ENCODE data around the gene SLC35A1.
A peak's percentile ranks its signal among the peaks of the same experiment; 100 is the strongest.
"Not testable (repeated sequence)": the region's sequence is repeated elsewhere in the genome, so short reads cannot be mapped to it uniquely, and the experiment has no call there.

Gene SLC35A1, protein sequence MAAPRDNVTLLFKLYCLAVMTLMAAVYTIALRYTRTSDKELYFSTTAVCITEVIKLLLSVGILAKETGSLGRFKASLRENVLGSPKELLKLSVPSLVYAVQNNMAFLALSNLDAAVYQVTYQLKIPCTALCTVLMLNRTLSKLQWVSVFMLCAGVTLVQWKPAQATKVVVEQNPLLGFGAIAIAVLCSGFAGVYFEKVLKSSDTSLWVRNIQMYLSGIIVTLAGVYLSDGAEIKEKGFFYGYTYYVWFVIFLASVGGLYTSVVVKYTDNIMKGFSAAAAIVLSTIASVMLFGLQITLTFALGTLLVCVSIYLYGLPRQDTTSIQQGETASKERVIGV

DNA sequence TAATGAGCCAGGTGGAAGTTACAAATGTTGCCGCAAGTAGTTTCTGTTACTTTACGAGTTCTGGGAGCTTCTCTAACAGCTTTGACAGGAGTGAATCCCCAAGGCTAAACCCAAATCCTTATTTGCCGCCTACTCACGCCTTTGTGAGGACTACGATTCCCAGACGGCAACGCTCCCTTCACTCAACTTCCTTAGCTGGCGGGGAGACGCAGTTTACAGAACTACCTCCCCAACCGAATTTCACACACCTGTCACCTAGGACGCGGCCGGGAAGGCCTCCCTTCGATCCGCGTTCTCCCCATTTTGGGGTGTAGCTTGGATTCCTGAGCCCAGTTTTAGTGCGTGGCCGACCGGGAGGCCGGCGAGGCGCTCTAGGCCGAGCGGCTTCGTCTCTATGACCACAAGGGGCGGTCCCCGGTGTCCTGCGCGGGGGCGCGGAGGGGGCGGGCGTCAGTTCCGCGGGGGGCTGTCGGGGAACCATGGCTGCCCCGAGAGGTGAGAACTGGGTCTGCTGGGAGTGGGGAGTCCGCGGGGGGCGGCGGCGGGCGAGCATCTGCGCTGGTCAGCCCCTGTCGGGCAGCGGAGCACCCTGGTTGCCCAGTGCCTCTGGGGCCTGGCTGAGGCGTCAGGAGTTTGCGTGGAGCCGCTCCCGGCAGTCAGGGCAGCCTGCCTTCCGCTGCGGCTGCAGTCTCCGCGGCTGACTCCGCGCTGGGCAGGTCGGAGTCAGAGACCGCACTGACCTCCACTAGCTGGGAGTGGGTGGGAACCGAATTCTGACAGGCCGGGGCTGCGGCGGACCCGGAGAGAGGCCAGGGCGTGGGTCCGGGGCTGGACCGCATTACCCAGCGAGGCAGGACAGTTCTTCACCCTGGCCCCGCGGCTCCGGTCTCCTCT lies at the start of gene SLC35A1:
Gene SLC35A1 (plus strand): TSS at position 450 of the 894 bp plus-strand sequence. CDS start 30 bp downstream, at position 480.
- DNase-seq, result peak; percentile 95

DNA sequence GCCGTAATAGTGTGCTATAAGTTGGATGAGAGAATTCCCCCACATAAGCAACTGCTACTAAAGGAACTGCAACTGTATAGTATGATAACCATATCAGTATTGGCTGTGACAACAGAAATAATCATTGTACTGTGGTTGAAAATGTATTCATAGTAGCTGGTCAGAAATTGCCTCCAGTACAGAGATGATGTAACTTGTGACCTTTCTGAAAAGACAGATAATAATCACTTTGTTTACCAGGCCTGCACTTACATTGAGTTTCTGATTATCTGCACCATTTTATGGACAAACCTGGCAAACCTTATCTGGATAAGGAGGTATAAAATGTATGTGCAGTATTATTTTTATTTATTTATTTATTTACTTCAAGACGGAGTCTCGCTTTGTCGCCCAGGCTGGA lies 46.0 kb upstream of the SLC35A1 start:
- DNase-seq, result no peak

DNA sequence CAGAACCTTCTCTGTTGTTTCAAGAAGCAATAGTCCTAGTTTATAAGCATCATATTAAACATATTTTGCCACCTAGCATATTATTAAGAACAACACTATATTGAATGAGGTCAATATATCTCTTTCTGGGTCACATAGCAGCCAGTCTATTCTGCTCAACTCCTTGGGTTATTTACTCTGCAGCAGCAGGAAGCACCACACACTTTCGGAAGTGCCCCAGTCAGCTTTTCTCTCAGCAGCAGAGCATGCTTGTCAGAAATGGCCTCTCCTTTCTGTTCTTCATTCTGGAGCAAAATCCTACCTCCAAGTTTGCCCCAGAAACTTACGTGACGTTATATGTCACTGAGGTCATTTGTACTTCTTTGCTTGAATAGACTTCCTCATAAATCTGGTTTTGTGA lies 42.3 kb upstream of the SLC35A1 start:
- DNase-seq, result peak; percentile 32

DNA sequence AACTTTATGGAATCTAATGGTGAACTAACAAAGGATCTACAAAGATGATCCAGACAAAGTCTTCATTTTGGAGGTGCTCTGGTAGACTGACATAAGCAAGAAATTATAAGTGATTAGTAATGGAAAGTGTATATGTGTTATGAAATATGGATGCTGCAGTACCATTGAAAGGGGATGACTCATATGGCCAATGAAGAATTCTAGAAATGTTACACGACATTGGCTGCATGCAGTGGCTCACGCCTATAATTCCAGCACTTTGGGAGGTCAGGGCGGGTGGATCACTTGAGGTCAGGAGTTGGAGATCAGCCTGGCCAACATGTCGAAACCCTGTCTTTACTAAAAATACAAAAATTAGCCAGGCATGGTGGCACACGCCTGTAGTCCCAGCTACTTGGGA lies 41.5 kb upstream of the SLC35A1 start:
- DNase-seq, result no peak

DNA sequence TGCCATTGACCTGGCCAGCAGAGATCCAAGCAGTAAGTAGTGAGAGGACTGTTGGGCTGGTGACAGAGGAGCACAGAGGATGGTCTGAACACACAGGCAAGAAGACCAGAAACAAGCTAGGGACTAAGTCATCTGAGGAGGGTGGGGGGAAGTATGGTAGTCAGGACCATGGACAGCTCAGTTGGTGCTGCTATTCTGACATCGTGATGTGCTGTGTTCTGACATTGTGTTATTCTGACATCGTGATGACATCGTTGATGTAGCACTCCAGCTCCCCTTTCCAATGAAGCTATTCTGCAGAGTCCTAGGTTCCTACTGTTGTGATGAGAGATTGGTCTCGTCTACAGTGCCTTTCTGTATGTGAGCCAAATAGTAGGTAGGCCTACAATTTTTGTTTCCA lies 36.3 kb upstream of the SLC35A1 start:
- DNase-seq, result no peak

DNA sequence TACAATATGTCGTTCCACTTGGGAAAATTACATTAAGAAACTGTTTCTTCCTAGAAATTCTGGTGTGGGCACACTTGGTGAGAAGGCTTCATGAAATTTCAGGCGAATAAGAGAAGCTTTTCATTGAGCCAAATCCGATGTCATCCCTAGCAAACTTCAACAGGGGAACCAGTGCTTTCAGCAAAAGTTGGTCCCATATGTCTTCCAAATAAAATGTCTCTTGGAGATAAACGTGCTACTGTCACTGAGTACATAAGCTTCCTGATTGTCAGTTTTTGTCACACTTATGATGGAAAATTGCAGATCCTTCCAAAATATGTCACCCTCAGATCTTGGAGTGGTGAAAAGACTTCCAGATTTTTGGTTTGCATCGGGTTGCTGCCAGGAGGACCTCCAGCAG lies 31.1 kb upstream of the SLC35A1 start:
- no peak for DNase-seq

DNA sequence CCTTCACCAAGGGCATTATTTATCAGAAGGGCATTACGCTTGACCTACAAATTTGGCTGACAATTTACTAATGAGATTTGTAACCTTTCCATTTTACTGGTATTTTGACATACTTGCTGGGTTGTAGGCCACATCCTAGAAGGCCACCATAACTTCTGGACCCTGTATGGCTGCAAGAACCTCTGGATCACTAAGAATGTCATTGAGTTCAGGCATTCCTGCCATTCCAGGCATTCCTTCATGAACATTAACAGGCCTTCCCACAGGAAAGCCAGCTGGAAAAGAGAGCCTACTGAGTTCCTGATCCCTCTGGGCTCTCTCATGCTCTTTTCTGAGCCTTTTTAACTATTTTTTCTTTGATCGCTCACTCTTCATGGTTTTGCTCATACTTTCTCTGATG lies 28.4 kb upstream of the SLC35A1 start:
- DNase-seq, result no peak

DNA sequence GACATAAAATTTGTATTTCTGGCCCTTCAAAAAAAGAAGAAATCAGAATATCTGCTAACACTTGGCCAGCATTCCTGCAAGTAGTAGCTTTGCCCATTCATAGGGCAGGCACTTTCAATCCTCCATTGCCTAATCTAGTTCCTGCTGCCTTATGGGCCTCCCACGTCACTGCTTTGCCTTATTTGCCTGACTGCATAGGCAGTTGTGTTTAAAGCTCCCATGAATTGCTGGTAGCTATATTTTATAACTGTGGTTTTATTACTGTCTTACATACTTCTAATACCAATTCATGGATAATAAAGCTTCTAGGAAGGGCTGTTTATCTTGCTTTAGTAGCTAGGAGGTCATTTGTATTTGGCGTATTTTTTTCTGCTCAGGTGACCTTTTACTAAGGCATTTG lies 7.7 kb upstream of the SLC35A1 start:
- DNase-seq, result no peak

DNA sequence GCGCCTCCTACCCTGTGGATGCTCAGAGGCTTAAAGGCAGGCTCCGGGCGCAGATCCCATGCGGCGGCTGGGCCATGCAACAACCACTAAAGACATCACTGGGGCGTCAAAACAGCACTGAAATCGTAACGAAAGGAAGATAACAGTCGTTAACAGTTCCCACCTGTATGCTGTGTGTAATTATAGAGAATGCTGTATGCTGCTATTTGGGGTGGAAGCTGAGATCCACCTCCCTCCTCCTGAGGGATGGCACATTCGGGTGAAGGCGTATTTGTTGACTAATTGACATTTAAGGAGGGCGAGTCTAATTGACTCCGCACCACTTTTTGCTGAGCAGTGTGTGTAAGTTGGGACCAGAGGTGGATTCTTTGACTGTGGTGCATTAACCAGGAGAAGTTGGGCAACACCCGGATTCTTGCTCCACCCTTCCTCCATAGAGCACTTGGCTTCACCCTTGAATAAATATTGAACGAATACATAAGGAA lies 687 bp downstream of the SLC35A1 start:
- peak; percentile 75 for DNase-seq

DNA sequence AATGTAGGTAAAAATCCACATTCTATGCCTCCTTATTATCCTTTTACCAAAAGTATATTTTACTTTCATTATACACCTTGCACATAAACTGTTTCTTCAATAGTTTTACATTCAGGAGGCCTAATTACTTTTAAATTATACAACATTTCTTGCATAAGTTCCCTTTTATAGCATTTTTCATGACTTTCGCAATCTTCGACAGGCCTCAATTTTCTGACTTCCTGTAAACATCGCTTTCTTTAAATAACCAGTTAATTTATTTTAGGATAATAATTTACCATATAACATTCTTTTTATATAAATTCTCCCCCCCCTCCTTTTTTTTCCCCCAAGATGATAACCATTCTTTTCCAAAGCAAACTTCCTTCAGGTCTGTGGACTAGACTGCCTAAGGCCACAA lies 9.2 kb downstream of the SLC35A1 start:
- DNase-seq, result no peak

DNA sequence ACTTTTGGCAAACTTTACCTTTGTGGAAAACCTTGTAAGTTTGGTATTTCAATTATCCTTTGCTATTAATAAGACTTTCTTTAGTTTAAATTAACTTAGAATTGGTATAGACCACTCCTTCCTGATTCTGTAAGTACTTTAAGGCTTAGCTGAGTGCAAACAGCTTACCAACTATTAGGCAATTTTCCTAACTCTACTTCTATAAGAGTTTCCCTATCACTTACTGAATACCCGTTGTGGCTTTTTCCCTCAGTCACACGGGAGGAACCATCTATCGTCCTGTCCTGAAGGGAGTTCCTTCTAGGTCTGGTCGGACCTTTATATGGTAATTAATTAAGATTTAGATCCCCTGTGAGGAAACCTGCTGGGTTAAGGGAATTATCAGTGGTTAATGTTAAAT lies 9.6 kb downstream of the SLC35A1 start:
- DNase-seq, result no peak

DNA sequence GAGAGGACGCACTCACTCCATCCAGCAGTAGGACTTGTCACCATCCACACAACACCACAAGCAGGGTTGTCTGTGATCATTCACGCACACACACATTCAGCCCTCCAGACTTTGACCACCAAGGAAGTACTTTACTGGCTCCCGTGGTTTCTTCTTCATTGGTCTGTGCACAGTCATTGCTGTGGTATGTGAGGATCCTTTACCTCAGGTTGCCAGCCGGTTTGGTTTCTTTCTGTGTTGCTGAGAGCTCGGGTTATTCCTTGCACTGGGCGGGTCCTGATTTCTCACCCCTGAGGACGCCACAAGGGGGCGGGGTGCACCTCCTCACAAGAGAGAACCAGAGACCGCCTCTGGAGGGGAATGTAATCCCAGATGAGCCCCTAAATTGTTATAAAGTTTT lies 11.2 kb downstream of the SLC35A1 start:
- DNase-seq, result no peak

DNA sequence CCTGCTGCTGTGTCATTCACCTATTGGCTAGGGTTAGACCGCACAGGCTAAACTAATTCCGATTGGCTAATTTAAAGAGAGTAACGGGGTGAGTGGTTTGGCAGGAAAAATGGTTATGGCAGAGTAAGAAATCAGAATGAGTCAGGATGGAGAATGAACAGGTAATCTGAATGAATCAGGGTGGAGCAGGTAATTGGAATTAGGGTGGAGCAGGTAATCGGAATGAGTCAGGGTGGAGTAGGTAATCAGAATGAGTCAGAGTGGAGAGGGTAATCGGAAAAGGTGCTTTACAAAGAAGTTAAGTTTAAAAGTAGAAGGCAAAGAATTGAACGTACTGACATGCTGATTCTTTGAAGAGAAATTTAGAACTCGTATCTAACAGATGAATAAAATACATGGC lies 11.7 kb downstream of the SLC35A1 start:
- no peak for DNase-seq

DNA sequence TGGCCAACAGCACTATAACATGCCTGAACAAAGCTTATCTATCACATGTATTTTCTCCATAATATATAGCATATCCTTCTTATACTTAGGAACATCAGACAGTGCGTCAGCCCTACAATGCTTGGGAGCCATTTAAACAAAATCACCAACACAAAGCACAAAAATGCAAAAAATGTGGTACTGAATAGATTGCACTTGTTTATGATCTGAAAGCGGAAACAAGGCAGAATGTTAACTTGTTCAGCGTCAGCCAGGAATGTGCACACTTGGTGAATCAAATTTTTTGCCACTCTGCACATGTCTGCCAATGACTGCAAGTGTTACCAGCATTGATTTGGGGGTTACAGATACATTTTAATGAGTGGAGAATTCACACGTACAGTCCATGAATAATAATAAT lies 14.8 kb downstream of the SLC35A1 start:
- DNase-seq, result no peak

DNA sequence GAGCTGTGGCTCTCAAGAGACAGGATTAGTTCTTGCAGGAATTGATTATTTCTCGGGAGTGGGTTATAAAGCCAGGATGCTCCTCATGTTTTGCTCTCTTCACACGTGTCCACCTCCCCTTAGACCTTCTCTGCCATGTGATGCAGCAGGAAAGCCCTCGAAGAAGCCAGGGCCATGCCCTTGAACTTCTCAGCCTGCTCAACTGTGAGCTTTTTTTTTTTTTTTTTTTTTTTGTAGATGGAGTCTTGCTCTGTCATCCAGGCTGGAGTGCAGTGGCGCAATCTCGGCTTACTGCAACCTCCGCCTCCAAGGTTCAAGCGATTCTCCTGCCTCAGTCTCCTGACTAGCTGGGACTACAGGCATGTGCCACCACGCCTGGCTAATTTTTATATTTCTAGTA lies 16.6 kb downstream of the SLC35A1 start:
- not testable (repeated sequence) for DNase-seq

DNA sequence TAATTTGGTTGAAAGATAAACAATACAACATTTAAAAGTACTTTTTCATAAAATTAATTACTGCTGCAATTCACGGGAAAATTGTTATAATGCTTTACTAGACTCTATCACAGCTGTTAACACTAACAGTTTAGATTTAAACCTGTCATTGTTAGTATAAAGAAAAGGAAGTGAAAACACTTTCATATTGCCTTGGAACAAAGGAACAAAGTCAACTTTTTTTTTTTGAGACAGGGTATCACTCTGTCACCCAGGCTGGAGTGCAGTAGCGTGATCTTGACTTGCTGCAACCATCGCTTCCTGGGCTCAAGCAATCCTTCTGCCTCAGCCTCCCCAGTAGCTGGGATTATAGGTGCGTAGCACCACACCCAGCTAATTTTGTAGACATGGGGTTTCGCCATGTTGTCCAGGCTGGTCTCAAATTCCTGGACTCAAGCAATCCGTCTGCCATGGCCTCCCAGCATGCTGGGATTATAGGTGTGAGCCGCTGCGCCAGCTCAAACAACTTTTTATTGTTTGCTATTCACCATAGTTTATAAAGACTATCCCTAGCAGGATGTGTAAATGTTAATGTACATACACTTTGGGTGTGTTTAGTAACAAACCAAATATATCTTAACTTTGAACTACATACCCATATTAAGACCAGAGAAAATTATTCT lies 22.1 kb downstream of the SLC35A1 start:
- no peak for DNase-seq

DNA sequence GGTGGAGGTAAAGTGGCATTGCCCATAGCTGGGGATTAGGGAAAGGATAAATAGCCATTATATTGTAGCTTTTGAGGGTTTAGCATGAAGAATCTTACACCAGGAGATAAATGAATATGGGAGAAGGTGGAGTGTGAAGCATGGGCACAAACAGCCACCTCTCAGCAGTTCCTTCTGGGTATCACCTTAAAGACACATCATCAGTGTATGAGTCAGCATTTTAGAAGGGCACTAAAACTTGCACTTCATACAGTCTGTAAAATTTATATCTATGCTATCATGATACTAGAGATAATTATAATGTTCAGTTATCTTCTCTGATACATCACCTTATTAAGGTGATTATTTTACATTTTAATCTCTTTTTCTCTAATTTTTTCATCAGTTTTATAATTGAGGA lies 25.3 kb downstream of the SLC35A1 start:
- DNase-seq, result no peak

DNA sequence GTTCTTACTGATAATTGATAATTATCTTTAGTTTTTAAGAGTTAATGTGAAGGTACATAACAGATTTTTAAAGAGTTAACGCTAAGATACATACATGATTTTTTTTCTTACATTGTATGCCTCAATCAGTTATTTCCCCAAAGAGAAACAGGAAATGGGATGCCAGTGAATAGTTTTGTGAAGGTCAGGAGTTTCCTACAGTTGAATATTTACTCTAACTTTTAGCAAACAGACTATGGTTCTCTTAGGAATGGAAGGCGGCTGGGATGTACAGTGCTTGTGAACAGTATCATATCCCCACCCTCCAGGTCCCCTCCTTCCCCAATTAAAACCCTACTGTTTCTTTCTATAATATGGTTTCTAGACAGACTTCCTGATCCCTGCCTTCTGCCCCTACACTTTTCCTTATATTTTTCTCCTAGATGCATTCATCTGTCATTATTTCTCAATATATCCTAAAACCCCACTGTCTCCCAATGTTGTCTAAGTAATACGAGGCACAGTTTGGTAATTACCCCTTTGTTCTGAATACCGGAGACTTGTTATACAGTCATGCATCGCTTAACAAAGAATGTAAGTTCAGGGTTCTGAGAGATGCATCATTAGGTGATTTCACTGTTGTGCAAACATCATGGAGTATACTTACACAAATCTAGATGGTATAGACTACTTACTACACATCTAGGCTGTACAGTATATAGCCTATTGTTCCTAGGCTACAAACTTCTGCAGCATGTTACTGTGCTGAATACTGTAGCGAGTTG lies 29.2 kb downstream of the SLC35A1 start:
- peak; percentile 94 for DNase-seq

DNA sequence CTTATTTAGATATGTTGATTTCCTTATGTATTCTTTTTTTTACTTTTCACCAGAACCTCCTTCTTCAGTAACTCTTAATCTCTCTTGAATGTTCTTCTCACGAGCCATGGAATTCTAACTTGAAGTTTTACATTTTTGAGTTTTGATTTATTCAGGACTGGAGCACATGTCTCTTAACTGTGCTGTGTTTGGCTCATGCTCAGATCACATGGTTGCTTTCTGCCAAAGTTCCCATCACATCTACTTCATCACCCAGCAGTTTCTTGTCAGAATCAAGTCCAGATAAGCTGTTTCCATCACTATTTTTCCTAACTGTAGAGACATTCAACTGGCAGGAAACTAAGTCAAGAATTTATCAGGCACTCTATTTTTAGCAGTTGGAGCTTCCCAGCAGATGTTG lies 31.7 kb downstream of the SLC35A1 start:
- DNase-seq, result no peak

DNA sequence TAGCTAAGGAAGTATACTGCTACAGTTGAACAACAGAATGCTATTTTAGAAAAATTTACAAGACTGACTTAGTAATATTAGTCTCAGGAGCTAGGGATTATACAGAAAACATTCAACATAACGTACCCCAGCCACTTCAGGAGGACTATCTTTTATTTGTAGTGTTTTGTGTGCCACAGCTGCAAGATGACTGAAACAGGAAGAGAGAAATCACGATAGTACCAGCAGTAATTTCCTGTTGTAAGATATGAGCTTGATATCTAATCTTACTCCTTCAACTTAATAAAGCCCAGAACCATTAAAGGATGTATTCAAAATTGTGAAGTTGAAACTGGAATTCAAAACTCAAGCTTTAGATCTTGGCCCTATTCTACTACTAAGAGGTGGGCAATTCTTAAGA lies 42.1 kb downstream of the SLC35A1 start:
- no peak for DNase-seq

DNA sequence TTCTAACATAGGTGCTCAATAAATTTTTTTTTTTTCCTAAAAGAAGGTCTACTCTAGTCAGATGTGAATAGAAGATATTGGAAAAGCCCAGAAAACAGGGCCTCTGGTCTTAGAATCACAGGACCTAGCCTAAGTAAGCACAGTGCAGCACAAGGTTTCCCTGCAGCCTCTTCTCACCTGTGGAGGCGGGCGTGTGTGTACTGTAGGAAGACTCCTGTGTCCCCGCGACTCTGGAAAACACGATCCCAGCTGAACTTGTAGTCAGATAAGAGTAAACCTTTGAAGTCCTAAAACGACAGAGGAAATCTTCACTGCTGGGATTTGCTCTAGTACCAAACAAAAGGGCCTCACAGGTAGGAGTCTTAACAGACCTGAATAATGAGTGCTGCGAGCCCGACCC lies 45.7 kb downstream of the SLC35A1 start:
- DNase-seq, result no peak

DNA sequence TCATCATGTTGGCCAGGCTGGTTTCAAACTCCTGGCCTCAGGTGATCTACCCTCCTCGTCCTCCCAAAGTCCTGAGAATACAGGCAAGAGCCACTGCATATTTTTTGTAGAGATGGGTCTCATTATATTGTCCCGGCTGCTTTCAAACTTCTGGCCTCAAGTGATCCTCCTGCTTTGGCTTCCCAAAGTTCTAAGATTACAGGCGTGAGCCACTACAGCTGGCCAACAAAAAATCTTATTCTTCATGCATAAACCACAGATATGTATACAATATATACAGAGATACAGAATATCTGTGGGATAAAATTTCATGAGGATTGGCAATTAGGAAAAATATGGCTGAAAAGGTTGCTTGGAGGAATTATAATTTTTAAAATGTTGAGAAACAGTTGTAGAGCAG lies 49.9 kb downstream of the SLC35A1 start:
- no peak for DNase-seq

DNA sequence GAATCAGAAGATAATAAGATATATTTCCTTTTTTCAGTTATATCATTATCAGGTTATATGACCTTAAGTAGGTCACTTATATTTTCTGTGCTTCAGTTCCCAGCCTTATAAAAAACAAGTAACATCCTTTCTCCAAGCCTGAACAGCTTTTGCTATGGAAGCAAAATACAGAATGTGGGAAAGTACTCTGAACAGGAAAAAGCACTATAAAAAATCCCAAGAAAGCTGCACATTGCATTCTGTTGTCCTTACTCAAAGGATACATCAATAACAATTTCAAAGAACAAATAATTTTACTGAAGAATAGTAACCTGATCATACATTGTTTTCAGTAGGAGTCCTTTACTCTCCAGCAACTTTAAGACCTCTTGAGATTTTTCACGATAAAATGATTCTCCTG lies 56.4 kb downstream of the SLC35A1 start:
- DNase-seq, result no peak

Measured in NCI-H69 (cell line).